HG02588 (cell line): Measurements from ENCODE around the gene DCAKD.
A peak's percentile ranks its signal among the peaks of the same experiment; 100 is the strongest.
"Not testable (repeated sequence)": the region's sequence is repeated elsewhere in the genome, so short reads cannot be mapped to it uniquely, and the experiment has no call there.

Experiments used
- ATAC-seq: cut with Tn5 transposase; IDR thresholded peaks from one replicate; pipeline ENCODE4 v1.9.1; 2021; ENCODE audit warnings: mild to moderate bottlenecking, moderate library complexity; ENCODE audit not compliant: unreplicated experiment

Gene DCAKD

GRCh38 chr17:45070001-45070400 is 18.6 kb upstream of the DCAKD start:
- ATAC-seq, result no peak

GRCh38 chr17:45067637-45068036 is 16.2 kb upstream of the DCAKD start:
- no peak for ATAC-seq

- no peak for ATAC-seq
Observed at GRCh38 chr17:45063198-45063597, 11.8 kb upstream of the DCAKD start.

GRCh38 chr17:45061606-45062205 is 10.3 kb upstream of the DCAKD start:
- no peak for ATAC-seq

DNA sequence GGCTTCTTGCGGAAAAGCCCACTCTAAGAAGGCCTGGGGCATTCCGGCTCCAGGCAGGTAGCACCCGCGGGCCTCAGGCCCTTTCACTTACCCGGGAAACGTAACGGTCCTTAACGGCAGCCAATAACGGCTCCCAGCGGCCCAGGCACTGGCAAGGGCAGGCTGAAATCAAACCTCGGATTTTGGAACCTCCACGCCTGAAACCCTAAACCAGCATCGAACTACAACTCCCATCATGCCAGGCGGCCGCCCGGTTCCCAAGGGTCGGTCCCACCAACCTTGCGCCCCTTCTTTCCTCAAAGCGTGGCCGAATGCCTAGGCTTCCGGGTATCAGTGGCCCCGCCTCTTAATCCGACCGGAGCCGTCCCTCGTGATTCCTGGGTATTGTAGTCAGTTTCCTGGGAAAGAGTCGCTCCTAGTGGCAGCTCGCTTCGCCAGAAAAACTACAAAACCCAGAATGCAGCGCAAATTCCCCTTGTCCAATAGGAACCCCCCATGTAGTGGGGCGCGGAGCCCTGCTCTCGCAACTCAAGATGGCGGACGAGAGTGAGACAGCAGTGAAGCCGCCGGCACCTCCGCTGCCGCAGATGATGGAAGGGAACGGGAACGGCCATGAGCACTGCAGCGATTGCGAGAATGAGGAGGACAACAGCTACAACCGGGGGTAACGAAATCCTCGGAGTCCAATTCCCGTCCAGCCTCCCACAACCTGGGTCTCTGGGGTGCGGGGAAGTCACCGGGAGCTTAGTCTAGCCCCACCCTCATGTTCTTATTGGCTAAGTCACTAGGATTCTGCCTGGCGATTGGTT is 9.6 kb upstream of the DCAKD start, which contains the start of gene NMT1:
TSS of gene NMT1 (plus strand) at position 521 of the 809 bp plus-strand sequence. CDS start at position 534, 13 bp downstream.
- peak; percentile 90 for ATAC-seq

GRCh38 chr17:45060382-45060796 is 9.0 kb upstream of the DCAKD start:
- no peak for ATAC-seq

- no peak for ATAC-seq
Observed at GRCh38 chr17:45052052-45052772, 780 bp upstream of the DCAKD start.

GRCh38 chr17:45051720-45052051 is 254 bp upstream of the DCAKD start:
- not testable (repeated sequence) for ATAC-seq

- ATAC-seq, result no peak
Observed at GRCh38 chr17:45050481-45051059, 862 bp downstream of the DCAKD start.

GRCh38 chr17:45048795-45049563 is 2.5 kb downstream of the DCAKD start:
- ATAC-seq, result no peak

DNA sequence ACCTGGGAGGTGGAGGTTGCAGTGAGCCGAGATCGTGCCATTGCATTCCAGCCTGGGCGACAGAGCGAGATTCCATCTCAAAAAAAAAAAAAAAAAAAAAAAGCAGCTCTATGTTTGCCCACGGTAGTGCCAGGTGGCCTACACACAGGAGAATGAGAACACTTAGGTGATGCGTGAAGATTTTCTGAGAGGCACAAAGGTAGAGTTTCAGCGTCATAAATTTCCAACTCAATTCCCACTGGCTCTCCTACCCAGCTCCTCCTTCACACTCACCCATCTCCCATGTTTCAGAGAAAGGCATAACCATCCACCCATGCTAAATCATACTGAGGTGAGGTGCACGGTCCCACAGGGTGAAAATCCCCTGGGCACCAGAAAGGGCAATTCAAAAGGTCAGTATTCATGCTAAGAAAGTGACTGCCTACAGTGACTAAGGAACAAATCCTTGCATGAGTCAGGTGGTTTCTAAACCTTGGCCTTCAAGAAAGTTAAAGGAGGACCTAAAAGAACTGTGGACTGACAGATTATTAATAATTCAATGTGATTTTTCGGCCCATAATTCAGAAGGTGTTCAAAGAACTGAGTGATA is 4.8 kb downstream of the DCAKD start:
- no peak for ATAC-seq

- ATAC-seq, result no peak
Observed at GRCh38 chr17:45043813-45044540, 7.5 kb downstream of the DCAKD start.

DNA sequence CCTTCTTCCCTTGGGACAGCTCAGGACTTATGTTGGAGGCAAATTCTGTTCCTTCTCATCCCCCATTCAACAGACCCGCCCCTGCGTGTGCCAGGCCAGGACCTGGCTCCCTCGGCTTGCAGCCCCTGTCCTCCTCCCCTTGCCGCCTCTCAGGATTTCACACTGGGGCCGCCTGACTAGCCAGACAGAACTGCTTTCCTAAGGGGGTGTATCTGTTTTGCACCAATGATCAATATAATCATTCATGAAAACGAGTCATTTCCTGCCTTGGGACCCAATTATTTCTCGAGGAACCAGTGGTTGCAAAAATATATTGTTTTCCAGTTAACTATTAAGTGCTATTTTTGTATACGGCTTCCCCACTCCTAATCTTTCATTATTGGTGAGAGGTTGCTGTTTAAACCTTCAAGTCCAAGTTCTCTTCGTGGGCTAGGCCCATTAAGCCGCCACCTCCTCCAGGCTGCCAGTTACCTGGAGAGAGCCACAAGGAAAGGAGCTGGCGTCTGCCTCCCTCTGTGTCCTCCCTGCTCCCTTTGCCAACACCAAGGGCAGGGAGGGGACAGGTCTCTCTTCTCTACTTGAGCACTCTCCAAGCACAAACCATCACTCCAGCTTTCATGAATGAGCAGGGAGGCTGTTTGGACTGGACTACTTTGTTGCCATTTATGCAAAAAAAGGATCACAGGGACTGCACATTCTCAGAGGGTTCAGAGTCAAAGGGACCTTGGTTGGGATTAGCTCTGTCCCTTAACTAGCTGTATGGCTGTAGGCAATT is 8.9 kb downstream of the DCAKD start:
- ATAC-seq, result no peak

GRCh38 chr17:45040459-45040858 is 11.0 kb downstream of the DCAKD start:
- no peak for ATAC-seq

DNA sequence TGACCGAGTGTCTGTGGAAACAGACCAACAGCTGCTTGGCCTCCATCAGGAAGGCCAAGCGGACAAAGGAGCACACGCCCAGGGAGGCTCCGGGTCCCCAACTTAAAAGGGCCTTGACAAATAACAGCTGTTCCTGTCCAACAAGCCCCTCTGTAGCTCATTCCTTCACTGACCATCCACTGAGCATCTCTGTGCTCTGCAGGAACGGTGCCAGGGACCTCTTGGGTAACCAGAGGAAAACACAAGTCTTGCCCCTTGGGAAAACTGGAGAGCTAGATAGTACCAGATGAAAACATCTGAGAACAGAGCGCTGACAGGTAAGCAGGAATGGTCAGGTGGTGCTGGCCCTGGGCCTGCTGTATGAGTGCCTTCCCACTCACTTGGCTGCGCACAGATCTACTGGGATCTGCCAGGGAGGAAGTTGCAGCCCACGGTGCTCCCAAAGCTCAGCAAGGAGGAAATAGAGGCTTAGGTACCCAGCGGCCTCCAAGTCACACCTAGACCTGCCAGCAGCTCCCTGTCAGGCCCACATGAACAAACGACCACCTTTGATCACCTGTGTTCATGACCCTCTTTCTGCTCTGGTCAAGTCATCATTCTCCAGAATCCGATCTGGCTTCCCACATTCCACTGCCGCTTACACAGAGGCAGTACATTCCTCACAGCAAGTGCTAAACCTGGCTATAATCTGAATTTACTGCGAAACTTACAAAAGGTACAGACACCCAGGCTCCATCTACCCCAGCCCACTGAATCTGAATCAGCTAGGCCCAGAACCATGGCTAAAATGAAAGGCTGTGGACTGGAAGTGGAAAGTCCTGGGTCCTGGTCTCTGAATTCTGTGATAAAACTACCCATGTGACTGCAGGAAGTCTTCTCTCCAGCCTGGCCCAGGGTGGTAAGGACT is 12.5 kb downstream of the DCAKD start:
- no peak for ATAC-seq

DNA sequence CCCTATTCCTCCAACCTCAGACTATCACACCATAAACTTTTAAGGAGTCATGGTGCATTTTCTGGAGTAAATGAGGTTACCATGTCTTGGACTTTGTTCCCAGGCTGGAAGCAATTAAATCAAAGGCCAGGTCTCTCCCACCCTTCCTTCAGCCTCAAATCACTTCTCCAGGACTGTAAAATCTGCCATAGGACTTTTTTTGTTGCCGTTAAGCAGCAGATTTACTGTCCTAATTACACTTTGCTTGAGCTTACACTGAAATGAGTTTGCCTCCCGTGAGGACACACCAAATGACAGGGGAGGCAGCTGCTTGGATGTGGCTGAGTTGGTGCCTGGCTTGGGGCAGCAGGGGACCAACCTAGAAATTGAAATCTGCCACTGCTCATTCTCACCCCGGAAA is 14.7 kb downstream of the DCAKD start:
- ATAC-seq, result no peak

- ATAC-seq, result no peak
Observed at GRCh38 chr17:45035848-45036247, 15.6 kb downstream of the DCAKD start.

- no peak for ATAC-seq
Observed at GRCh38 chr17:45034599-45034998, 16.8 kb downstream of the DCAKD start.
